ENCODE results near the gene KCNQ1OT1.

The KCNQ1OT1 gene

DNA sequence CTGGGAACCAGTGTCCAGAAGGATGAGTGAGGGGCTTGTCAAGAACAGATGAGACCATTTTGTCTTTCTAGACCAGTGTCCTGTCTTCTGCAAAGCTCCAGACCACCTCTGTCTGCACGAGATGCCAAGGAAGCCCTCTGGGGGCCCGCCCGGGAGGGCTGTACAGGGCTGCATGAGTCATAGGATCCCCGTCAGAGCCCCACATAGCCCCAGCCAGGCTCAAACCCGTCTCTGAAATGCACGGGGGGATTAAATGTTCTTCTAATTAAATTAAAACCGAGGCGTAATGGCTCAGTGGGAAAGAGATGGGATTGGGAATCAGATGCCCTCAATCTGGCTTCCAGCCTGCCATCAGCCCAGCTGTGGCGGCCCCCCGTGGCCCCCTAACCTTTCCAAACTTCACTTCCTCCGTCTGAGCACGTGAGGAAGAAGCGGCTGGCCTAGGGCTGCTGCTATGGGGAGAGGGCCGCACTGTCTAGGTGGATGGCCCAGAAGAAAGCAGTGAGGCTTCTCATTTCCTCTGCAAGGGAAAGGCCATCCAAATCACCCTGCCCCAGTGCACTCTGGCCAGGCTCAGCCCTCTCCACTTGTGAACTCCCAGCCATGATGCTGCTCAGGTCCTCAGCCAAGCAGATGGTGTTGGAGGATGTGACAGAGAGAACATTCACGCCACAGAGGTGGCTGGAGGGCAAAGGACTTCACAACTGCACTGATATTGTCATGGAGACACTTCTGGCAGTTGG is 32.8 kb downstream of the KCNQ1OT1 start:
- Histone ChIP-seq H3K36me3 (ENCODE audit: control insufficient read depth in 1 of 2, insufficient read depth in 2 of 2, low read length in 2 of 2) (no peaks in the 10 kb centered on the region), H3K4me3 (ENCODE audit: low read depth in 1 of 2, low read length in 2 of 2) (no peak overlapping the region), H3K9me3 (ENCODE audit: control insufficient read depth in 1 of 2, low read length in 2 of 2) (no peaks in the 10 kb centered on the region), H3K27me3 (ENCODE audit: low read depth, low read length) (no peaks in the 10 kb centered on the region), H3K27ac (ENCODE audit: low read length) (no peak overlapping the region), H3K4me1 (ENCODE audit: control insufficient read depth in 1 of 2, insufficient read depth in 2 of 2, low read length in 2 of 2) (peaks cover 0 to 10% of the 10 kb centered on the region in 2 donors)

DNA sequence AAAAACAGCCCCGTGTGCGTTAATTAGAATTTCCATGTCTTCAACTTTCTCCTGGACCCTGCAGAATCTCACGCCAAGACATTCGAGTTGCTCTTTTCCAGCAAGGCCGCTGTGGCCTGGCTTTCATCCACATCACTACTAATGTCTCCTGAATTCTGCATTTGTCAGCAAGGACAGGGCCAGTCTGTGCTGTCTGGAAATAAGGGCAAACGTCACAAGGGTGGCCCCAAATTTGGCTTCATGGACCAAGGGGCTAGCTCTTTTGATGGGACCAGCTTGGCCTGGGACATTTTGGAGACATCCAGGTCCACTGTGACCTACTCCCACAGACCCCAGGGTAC is 33.4 kb downstream of the KCNQ1OT1 start:
- Histone ChIP-seq H3K27ac (ENCODE audit: low read length) (no peak overlapping the region), H3K36me3 (ENCODE audit: control insufficient read depth in 1 of 2, insufficient read depth in 2 of 2, low read length in 2 of 2) (no peaks in the 10 kb centered on the region), H3K4me3 (ENCODE audit: low read depth in 1 of 2, low read length in 2 of 2) (no peak overlapping the region), H3K9me3 (ENCODE audit: control insufficient read depth in 1 of 2, low read length in 2 of 2) (peaks cover 0 to 1% of the 10 kb centered on the region in 2 donors), H3K27me3 (ENCODE audit: low read depth, low read length) (no peaks in the 10 kb centered on the region), H3K4me1 (ENCODE audit: control insufficient read depth in 1 of 2, insufficient read depth in 2 of 2, low read length in 2 of 2) (peaks cover 0 to 10% of the 10 kb centered on the region in 2 donors)

DNA sequence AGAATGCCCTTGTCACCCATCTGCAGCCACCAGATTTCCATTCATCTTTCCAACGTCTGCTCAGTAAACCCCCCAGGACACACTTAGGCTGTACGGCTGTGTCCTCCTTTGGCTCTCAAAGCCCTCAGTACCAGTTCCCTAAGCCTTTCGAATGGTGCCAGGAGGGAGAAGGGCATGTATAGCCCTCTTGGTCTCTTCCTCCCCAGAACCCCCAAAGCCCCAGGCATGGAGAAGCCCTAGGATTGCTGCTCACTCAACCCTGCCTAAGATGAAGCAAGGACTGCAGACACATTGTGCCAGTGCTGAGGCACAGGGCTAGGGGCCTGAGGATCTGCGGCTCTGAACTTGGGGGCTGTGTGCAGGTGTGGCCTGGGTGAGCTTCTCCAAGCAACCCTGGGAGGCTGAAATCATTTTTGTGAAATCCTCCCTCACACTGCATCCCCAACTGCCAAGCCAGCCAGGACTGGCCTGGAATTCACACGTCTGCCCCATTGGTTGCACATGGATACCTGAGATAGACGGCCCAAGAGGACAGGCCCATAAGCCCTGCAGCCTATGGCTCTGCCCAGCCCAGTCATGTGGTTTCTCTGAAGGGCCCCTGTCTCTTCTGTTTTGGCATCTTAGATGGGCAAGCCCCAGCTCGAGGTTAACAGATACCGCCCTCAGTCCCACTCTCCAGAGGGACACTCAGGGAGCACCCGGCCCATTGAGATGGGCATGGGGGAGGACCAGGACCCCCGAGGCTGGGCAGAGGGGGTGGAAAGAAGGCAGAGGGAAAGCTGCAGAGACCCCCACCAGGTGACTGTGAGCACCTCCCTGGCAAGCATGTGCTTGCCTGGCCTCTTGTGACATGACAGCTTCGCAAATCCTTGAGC is 34.0 kb downstream of the KCNQ1OT1 start:
- H3K9me3 ChIP-seq (ENCODE audit: control insufficient read depth in 1 of 2, low read length in 2 of 2) = peaks cover 3 to 8% of the 10 kb centered on the region in 2 donors
- H3K27ac ChIP-seq (ENCODE audit: low read length) = no peak overlapping the region
- no peaks in the 10 kb centered on the region for H3K36me3 ChIP-seq (ENCODE audit: control insufficient read depth in 1 of 2, insufficient read depth in 2 of 2, low read length in 2 of 2)
- H3K4me1 ChIP-seq (ENCODE audit: control insufficient read depth in 1 of 2, insufficient read depth in 2 of 2, low read length in 2 of 2) = peaks cover 0 to 10% of the 10 kb centered on the region in 2 donors
- H3K27me3 ChIP-seq (ENCODE audit: low read depth, low read length) = no peaks in the 10 kb centered on the region
- H3K4me3 ChIP-seq (ENCODE audit: low read depth in 1 of 2, low read length in 2 of 2) = no peak overlapping the region

GRCh38 chr11:2664791-2665525 is 34.8 kb downstream of the KCNQ1OT1 start:
- Histone ChIP-seq H3K27ac (ENCODE audit: low read length) (no peak overlapping the region), H3K4me3 (ENCODE audit: low read depth in 1 of 2, low read length in 2 of 2) (no peak overlapping the region)

GRCh38 chr11:2664376-2664775 is 35.4 kb downstream of the KCNQ1OT1 start:
- no peak overlapping the region for H3K27ac ChIP-seq (ENCODE audit: low read length)
- no peaks in the 10 kb centered on the region for H3K36me3 ChIP-seq (ENCODE audit: control insufficient read depth in 1 of 2, insufficient read depth in 2 of 2, low read length in 2 of 2)
- no peak overlapping the region for H3K4me3 ChIP-seq (ENCODE audit: low read depth in 1 of 2, low read length in 2 of 2)
- H3K27me3 ChIP-seq (ENCODE audit: low read depth, low read length) = no peaks in the 10 kb centered on the region
- H3K9me3 ChIP-seq (ENCODE audit: control insufficient read depth in 1 of 2, low read length in 2 of 2) = peaks cover 4 to 13% of the 10 kb centered on the region in 2 donors
- H3K4me1 ChIP-seq (ENCODE audit: control insufficient read depth in 1 of 2, insufficient read depth in 2 of 2, low read length in 2 of 2) = peaks cover 0 to 10% of the 10 kb centered on the region in 2 donors

More at GRCh38 chr11:2664791-2665525, 34.8 kb downstream of the KCNQ1OT1 start:
- Histone ChIP-seq H3K4me1 (ENCODE audit: control insufficient read depth in 1 of 2, insufficient read depth in 2 of 2, low read length in 2 of 2) (peaks cover 0 to 10% of the 10 kb centered on the region in 2 donors), H3K27me3 (ENCODE audit: low read depth, low read length) (no peaks in the 10 kb centered on the region), H3K9me3 (ENCODE audit: control insufficient read depth in 1 of 2, low read length in 2 of 2) (peaks cover 4 to 13% of the 10 kb centered on the region in 2 donors), H3K36me3 (ENCODE audit: control insufficient read depth in 1 of 2, insufficient read depth in 2 of 2, low read length in 2 of 2) (no peaks in the 10 kb centered on the region)

DNA sequence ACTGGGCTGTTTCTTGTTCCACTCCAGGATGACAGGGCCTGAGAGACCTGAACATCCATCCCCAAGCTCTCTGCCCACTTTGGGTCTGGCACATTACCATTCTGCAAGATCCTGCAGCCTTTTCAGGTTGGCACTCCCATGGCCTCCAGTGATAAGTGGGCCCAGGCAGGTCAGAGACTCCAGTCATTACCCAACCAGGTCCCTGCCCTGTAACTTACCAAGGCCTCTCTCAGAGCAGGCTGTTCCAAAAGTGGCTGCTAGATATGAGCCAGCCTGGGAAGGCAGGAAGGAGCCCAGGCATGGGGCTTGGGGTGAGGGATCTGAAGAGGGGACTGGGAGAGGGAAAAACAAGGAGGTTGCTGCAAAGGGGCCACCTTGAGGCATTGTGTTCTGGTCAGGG is 35.9 kb downstream of the KCNQ1OT1 start:
- Histone ChIP-seq H3K9me3 (ENCODE audit: control insufficient read depth in 1 of 2, low read length in 2 of 2) (peaks cover 4 to 13% of the 10 kb centered on the region in 2 donors), H3K36me3 (ENCODE audit: control insufficient read depth in 1 of 2, insufficient read depth in 2 of 2, low read length in 2 of 2) (no peaks in the 10 kb centered on the region), H3K27ac (ENCODE audit: low read length) (no peak overlapping the region), H3K4me3 (ENCODE audit: low read depth in 1 of 2, low read length in 2 of 2) (no peak overlapping the region), H3K4me1 (ENCODE audit: control insufficient read depth in 1 of 2, insufficient read depth in 2 of 2, low read length in 2 of 2) (peaks cover 0 to 10% of the 10 kb centered on the region in 2 donors), H3K27me3 (ENCODE audit: low read depth, low read length) (no peaks in the 10 kb centered on the region)

- peaks cover 0 to 10% of the 10 kb centered on the region in 2 donors for H3K4me1 ChIP-seq (ENCODE audit: control insufficient read depth in 1 of 2, insufficient read depth in 2 of 2, low read length in 2 of 2)
- H3K9me3 ChIP-seq (ENCODE audit: control insufficient read depth in 1 of 2, low read length in 2 of 2) = peaks cover 4 to 13% of the 10 kb centered on the region in 2 donors
- H3K27ac ChIP-seq (ENCODE audit: low read length) = no peak overlapping the region
- H3K4me3 ChIP-seq (ENCODE audit: low read depth in 1 of 2, low read length in 2 of 2) = no peak overlapping the region
- no peaks in the 10 kb centered on the region for H3K36me3 ChIP-seq (ENCODE audit: control insufficient read depth in 1 of 2, insufficient read depth in 2 of 2, low read length in 2 of 2)
- no peaks in the 10 kb centered on the region for H3K27me3 ChIP-seq (ENCODE audit: low read depth, low read length)
Measured at GRCh38 chr11:2663506-2663905, 36.3 kb downstream of the KCNQ1OT1 start.

GRCh38 chr11:2662430-2663299 is 37.1 kb downstream of the KCNQ1OT1 start:
- Histone ChIP-seq H3K9me3 (ENCODE audit: control insufficient read depth in 1 of 2, low read length in 2 of 2) (peaks cover 4 to 13% of the 10 kb centered on the region in 2 donors), H3K27me3 (ENCODE audit: low read depth, low read length) (no peaks in the 10 kb centered on the region), H3K36me3 (ENCODE audit: control insufficient read depth in 1 of 2, insufficient read depth in 2 of 2, low read length in 2 of 2) (no peaks in the 10 kb centered on the region), H3K27ac (ENCODE audit: low read length) (no peak overlapping the region), H3K4me1 (ENCODE audit: control insufficient read depth in 1 of 2, insufficient read depth in 2 of 2, low read length in 2 of 2) (peaks cover 0 to 10% of the 10 kb centered on the region in 2 donors), H3K4me3 (ENCODE audit: low read depth in 1 of 2, low read length in 2 of 2) (no peak overlapping the region)

DNA sequence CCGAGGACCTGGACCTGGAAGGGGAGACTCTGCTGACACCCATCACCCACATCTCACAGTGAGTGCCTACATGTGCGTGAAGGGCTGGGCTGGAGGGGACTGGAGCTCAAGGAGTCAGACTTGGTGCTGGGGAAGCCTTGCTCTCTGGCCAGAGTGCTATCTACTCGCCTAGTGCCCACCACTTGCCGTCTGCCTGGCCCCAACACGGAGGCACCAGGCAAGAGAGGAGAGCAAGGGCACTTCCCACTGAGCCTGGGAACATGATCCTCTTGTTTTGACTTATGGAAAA is 37.8 kb downstream of the KCNQ1OT1 start:
- no peak overlapping the region for H3K4me3 ChIP-seq (ENCODE audit: low read depth in 1 of 2, low read length in 2 of 2)

GRCh38 chr11:2661173-2662023 is 38.4 kb downstream of the KCNQ1OT1 start:
- Histone ChIP-seq H3K4me3 (ENCODE audit: low read depth in 1 of 2, low read length in 2 of 2) (no peak overlapping the region), H3K27ac (ENCODE audit: low read length) (no peak overlapping the region), H3K9me3 (ENCODE audit: control insufficient read depth in 1 of 2, low read length in 2 of 2) (peaks cover 4 to 13% of the 10 kb centered on the region in 2 donors), H3K36me3 (ENCODE audit: control insufficient read depth in 1 of 2, insufficient read depth in 2 of 2, low read length in 2 of 2) (no peaks in the 10 kb centered on the region), H3K4me1 (ENCODE audit: control insufficient read depth in 1 of 2, insufficient read depth in 2 of 2, low read length in 2 of 2) (peaks cover 0 to 3% of the 10 kb centered on the region in 2 donors), H3K27me3 (ENCODE audit: low read depth, low read length) (no peaks in the 10 kb centered on the region)

More for the DNA sequence above, 37.8 kb downstream of the KCNQ1OT1 start:
- no peaks in the 10 kb centered on the region for H3K36me3 ChIP-seq (ENCODE audit: control insufficient read depth in 1 of 2, insufficient read depth in 2 of 2, low read length in 2 of 2)
- peaks cover 0 to 6% of the 10 kb centered on the region in 2 donors for H3K4me1 ChIP-seq (ENCODE audit: control insufficient read depth in 1 of 2, insufficient read depth in 2 of 2, low read length in 2 of 2)
- H3K27me3 ChIP-seq (ENCODE audit: low read depth, low read length) = no peaks in the 10 kb centered on the region
- H3K9me3 ChIP-seq (ENCODE audit: control insufficient read depth in 1 of 2, low read length in 2 of 2) = peaks cover 4 to 13% of the 10 kb centered on the region in 2 donors
- H3K27ac ChIP-seq (ENCODE audit: low read length) = no peak overlapping the region
